IMR-90 (cell line): ENCODE results near the gene TTYH3.

Experiments used
- CEBPB ChIP-seq: IDR thresholded peaks from 2 replicates; pipeline ENCODE4 v1.6.1; 2012; ENCODE audit warnings: low read depth, low read length, improper control_type of control experiment
- CHD1 ChIP-seq: IDR thresholded peaks from 2 replicates; pipeline ENCODE4 v1.6.1; 2012; ENCODE audit warnings: low read depth, low read length, improper control_type of control experiment
- FOS ChIP-seq: fragments of 150-350 bp; IDR thresholded peaks from 2 replicates; pipeline ENCODE4 v1.6.1; 2016; ENCODE audit warnings: low read depth, low read length
- MAFK ChIP-seq: IDR thresholded peaks from 2 replicates; pipeline ENCODE4 v1.6.1; 2012; ENCODE audit warnings: low read depth, low read length, improper control_type of control experiment
- POLR2A ChIP-seq: IDR thresholded peaks from 2 replicates; pipeline ENCODE4 v1.6.1; 2012; ENCODE audit warnings: mild to moderate bottlenecking, low read depth, low read length
- RAD21 ChIP-seq: IDR thresholded peaks from 2 replicates; pipeline ENCODE4 v1.6.1; 2012; ENCODE audit warnings: low read length, improper control_type of control experiment
- RCOR1 ChIP-seq: IDR thresholded peaks from 2 replicates; pipeline ENCODE4 v1.6.1; 2012; ENCODE audit warnings: mild to moderate bottlenecking, low read length, improper control_type of control experiment; ENCODE audit not compliant: insufficient replicate concordance
- RFX5 ChIP-seq: IDR thresholded peaks from 2 replicates; pipeline ENCODE4 v1.8.0; 2012; ENCODE audit warnings: low read depth, mild to moderate bottlenecking, low read length, moderate library complexity
- SMC3 ChIP-seq: fragments of 150-350 bp; IDR thresholded peaks from 2 replicates; pipeline ENCODE4 v1.6.1; 2016; ENCODE audit warnings: low read depth, mild to moderate bottlenecking, antibody characterized with exemption, low read length, moderate library complexity
- TF ChIP-seq, protein P1 (sequence below): conservative IDR thresholded peaks from 2 replicates; pipeline ENCODE4 v1.5.1; 2012; ENCODE audit warnings: mild to moderate bottlenecking, low read depth, low read length, improper control_type of control experiment
- TF ChIP-seq, protein P2 (sequence below): fragments of 150-350 bp; IDR thresholded peaks from 2 replicates; pipeline ENCODE4 v1.6.1; 2016; ENCODE audit warnings: low read depth, mild to moderate bottlenecking, low read length, moderate library complexity, borderline replicate concordance

DNA sequence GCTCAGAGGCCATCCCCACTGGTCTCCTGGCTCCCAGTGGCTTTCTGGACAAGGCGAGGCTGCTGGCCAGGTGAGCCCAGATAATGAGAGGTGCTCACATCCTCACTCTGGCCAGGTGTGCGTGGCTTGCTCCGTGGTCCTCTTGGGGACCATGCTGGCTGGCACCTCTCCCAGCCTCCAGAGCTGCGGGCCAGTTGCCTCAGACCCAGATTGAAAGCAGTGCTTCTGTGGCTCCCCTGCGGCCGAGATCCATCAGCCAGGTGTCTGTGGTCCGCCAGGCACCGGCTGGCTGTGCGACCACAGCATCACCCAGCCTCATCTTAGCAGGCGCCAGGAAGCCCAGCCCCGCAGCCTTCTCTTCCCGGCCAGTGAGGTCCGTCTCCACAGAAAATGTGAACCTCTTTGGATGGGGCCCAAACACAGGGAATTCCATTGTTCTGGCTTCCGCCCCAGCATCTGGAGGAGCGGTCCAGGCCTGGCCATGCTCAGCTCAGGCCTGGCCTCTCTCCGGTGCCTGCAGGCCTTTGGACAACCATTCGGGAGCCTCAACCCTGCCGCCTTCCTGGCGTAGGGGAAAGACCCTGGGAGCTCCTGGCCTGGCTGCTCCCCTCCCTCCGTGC is 5.2 kb upstream of the TTYH3 start:
- TF ChIP-seq, protein P1, sequence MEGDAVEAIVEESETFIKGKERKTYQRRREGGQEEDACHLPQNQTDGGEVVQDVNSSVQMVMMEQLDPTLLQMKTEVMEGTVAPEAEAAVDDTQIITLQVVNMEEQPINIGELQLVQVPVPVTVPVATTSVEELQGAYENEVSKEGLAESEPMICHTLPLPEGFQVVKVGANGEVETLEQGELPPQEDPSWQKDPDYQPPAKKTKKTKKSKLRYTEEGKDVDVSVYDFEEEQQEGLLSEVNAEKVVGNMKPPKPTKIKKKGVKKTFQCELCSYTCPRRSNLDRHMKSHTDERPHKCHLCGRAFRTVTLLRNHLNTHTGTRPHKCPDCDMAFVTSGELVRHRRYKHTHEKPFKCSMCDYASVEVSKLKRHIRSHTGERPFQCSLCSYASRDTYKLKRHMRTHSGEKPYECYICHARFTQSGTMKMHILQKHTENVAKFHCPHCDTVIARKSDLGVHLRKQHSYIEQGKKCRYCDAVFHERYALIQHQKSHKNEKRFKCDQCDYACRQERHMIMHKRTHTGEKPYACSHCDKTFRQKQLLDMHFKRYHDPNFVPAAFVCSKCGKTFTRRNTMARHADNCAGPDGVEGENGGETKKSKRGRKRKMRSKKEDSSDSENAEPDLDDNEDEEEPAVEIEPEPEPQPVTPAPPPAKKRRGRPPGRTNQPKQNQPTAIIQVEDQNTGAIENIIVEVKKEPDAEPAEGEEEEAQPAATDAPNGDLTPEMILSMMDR = no peak
- TF ChIP-seq POLR2A = no peak
- TF ChIP-seq, protein P2, sequence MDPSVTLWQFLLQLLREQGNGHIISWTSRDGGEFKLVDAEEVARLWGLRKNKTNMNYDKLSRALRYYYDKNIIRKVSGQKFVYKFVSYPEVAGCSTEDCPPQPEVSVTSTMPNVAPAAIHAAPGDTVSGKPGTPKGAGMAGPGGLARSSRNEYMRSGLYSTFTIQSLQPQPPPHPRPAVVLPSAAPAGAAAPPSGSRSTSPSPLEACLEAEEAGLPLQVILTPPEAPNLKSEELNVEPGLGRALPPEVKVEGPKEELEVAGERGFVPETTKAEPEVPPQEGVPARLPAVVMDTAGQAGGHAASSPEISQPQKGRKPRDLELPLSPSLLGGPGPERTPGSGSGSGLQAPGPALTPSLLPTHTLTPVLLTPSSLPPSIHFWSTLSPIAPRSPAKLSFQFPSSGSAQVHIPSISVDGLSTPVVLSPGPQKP = no peak
- no peak for TF ChIP-seq RAD21
- TF ChIP-seq RFX5 = no peak
- no peak for TF ChIP-seq FOS
- no peak for TF ChIP-seq CEBPB
- TF ChIP-seq MAFK = no peak
- no peak for TF ChIP-seq SMC3
- TF ChIP-seq RCOR1 = no peak
- TF ChIP-seq CHD1 = no peak
